ENCODE results near the gene ZNF710.

- TF ChIP-seq CTCF (IDR thresholded peaks at IDR 0.05) (peak; percentile 42 to 82 (median 68)), POLR2A (IDR thresholded peaks at IDR 0.05) (no peak)
Measured at GRCh38 chr15:89971592-89971997, 29.5 kb upstream of the ZNF710 start.
